ENCODE measurements around the gene NCOA4. TPM values are rescaled to one million over a fixed set of nuclear protein-coding genes. Genes with fewer than 3 reads are reported as not detected.

NCOA4 gene
- total RNA-seq, 1 experiment from 2014 or later = 61.7 TPM

DNA sequence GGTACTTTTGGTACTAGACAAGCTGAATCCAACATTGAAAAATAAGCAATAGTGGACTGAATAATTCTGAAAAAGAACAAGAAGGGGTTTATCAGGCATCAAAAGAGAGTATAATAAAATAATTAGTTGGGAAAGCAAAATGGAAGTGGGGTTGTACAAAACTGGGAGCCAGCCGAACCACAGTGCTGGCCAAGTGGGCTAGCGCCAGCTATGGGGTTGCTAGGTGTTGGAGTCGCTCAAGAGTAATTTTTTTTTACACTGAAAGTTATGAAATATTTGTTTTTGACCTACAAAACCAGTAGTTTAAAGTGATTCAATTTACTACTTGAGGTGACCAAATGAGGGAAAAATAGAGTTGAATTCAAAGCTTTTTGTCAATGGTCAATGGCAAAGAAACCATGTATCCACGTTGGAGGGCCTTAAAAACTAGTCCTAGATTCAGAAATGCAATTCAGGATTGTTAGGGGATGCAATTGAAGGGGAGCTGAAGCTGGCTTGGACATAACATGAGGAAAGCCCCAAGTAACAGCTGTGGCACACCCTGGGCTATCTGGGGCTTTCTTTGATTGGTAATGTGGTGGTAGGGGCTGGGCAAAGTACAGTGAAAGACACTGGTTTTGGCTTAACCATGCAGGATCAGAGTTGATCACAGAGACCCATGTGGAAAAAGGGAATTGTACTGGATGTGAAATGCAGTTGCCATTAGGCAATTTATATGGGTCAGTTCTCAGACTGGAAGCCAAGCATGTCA lies 43.9 kb upstream of the NCOA4 start:
- ChIA-PET CTCF (no interaction called here), POLR2A (ENCODE audit: unreplicated experiment) (no interaction called here)
- H3K79me2 ChIP-seq (ENCODE audit: low read length) = no peaks in the 10 kb centered on the region
- H3K27me3 ChIP-seq (ENCODE audit: low read length) = no peaks in the 10 kb centered on the region
- H3F3A ChIP-seq (ENCODE audit: low read length, unreplicated experiment) = no peaks in the 10 kb centered on the region
- H3K4me2 ChIP-seq (ENCODE audit: low read length) = no peak overlapping the region
- no peaks in the 10 kb centered on the region for H3K4me1 ChIP-seq (ENCODE audit: insufficient read depth, low read length)
- TF ChIP-seq EZH2 (IDR thresholded peaks at IDR 0.05; ENCODE audit: low read length, unreplicated experiment) = no peak
- TF ChIP-seq EZH2phosphoT487 (IDR thresholded peaks at IDR 0.05; ENCODE audit: borderline replicate concordance, low read length) = no peak
- TF ChIP-seq, protein P1, sequence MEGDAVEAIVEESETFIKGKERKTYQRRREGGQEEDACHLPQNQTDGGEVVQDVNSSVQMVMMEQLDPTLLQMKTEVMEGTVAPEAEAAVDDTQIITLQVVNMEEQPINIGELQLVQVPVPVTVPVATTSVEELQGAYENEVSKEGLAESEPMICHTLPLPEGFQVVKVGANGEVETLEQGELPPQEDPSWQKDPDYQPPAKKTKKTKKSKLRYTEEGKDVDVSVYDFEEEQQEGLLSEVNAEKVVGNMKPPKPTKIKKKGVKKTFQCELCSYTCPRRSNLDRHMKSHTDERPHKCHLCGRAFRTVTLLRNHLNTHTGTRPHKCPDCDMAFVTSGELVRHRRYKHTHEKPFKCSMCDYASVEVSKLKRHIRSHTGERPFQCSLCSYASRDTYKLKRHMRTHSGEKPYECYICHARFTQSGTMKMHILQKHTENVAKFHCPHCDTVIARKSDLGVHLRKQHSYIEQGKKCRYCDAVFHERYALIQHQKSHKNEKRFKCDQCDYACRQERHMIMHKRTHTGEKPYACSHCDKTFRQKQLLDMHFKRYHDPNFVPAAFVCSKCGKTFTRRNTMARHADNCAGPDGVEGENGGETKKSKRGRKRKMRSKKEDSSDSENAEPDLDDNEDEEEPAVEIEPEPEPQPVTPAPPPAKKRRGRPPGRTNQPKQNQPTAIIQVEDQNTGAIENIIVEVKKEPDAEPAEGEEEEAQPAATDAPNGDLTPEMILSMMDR (conservative IDR thresholded peaks at IDR 0.05; ENCODE audit: low read depth, low read length) = no peak
- H4K20me1 ChIP-seq (ENCODE audit: low read length) = no peaks in the 10 kb centered on the region
- no peak overlapping the region for H2AFZ ChIP-seq (ENCODE audit: low read length)
- H3K4me3 ChIP-seq (ENCODE audit: low read length) = no peak overlapping the region
- H3K9me3 ChIP-seq (ENCODE audit: low read length) = no peaks in the 10 kb centered on the region
- no peak for DNase-seq
- intact Hi-C loops (cut with micrococcal nuclease) = no loop called here
- no peaks in the 10 kb centered on the region for H3K36me3 ChIP-seq (ENCODE audit: low read depth, low read length)
- no peak overlapping the region for H3K27ac ChIP-seq (ENCODE audit: low read length)
- no TSS peak for BruUV-seq (replicated peaks)
- H3K9ac ChIP-seq (ENCODE audit: low read length) = no peak overlapping the region
- no peak for ATAC-seq
- no peaks in the 10 kb centered on the region for H3K9me2 ChIP-seq (replicated peaks; ENCODE audit: low read length)

DNA sequence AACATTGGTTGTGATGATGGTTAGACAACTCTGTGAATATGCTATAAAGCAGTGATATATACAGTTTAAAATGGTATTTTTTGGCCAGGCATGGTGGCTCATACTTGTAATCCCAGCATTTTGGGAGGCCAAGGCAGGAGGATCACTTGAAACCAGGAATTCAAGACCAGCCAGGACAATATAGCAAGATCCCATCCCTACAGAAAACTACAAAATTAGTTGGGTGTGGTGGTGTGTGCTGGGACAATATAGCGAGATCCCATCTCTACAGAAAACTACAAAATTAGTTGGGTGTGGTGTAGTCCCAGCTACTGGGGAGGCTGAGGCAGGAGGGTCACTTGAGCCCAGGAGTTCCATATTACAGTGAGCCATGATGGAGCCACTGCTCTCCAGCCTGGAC lies 43.1 kb upstream of the NCOA4 start:
- no peaks in the 10 kb centered on the region for H3K79me2 ChIP-seq (ENCODE audit: low read length)
- H3K4me2 ChIP-seq (ENCODE audit: low read length) = no peak overlapping the region
- TF ChIP-seq EZH2phosphoT487 (IDR thresholded peaks at IDR 0.05; ENCODE audit: borderline replicate concordance, low read length) (no peak), EZH2 (IDR thresholded peaks at IDR 0.05; ENCODE audit: low read length, unreplicated experiment) (no peak)
- TF ChIP-seq, protein P1 (conservative IDR thresholded peaks at IDR 0.05; ENCODE audit: low read depth, low read length) = no peak
- no peak overlapping the region for H3K27ac ChIP-seq (ENCODE audit: low read length)
- H3K9me3 ChIP-seq (ENCODE audit: low read length) = no peaks in the 10 kb centered on the region
- no peaks in the 10 kb centered on the region for H3K9me2 ChIP-seq (replicated peaks; ENCODE audit: low read length)
- no TSS peak for BruUV-seq (replicated peaks)
- intact Hi-C loops (cut with micrococcal nuclease) = no loop called here
- no peaks in the 10 kb centered on the region for H3K4me1 ChIP-seq (ENCODE audit: insufficient read depth, low read length)
- POLR2A ChIA-PET (ENCODE audit: unreplicated experiment) = no interaction called here
- H3K4me3 ChIP-seq (ENCODE audit: low read length) = no peak overlapping the region
- no peak overlapping the region for H2AFZ ChIP-seq (ENCODE audit: low read length)
- no peak for DNase-seq
- CTCF ChIA-PET = no interaction called here
- no peaks in the 10 kb centered on the region for H3K27me3 ChIP-seq (ENCODE audit: low read length)
- H4K20me1 ChIP-seq (ENCODE audit: low read length) = no peaks in the 10 kb centered on the region
- no peak for ATAC-seq
- H3F3A ChIP-seq (ENCODE audit: low read length, unreplicated experiment) = no peaks in the 10 kb centered on the region
- no peaks in the 10 kb centered on the region for H3K36me3 ChIP-seq (ENCODE audit: low read depth, low read length)
- H3K9ac ChIP-seq (ENCODE audit: low read length) = no peak overlapping the region

DNA sequence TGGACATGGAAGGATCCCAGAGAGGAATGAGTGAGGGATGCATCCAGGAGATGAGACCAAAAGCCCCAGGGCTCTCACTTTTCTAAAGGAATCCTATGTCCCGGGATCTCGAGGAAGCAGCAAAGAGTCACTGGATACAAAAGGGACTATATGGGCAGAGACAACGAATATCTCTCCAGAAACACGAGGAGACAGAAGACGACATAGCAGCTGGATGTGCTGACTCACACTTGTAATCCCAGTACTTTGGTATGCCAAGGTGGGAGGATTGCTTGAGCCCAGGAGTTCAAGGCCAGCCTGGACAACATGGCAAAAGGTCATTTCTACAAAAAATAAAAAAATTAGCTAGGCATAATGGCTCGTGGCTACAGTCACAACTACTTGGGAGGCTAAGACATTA lies 40.3 kb upstream of the NCOA4 start:
- Histone ChIP-seq H3K4me1 (ENCODE audit: insufficient read depth, low read length) (no peaks in the 10 kb centered on the region), H3K4me2 (ENCODE audit: low read length) (no peak overlapping the region), H4K20me1 (ENCODE audit: low read length) (no peaks in the 10 kb centered on the region), H3K4me3 (ENCODE audit: low read length) (no peak overlapping the region), H3K27me3 (ENCODE audit: low read length) (no peaks in the 10 kb centered on the region), H3K36me3 (ENCODE audit: low read depth, low read length) (no peaks in the 10 kb centered on the region), H3F3A (ENCODE audit: low read length, unreplicated experiment) (no peaks in the 10 kb centered on the region), H3K9me3 (ENCODE audit: low read length) (no peaks in the 10 kb centered on the region), H3K9me2 (replicated peaks; ENCODE audit: low read length) (no peaks in the 10 kb centered on the region), H3K27ac (ENCODE audit: low read length) (no peak overlapping the region), H3K79me2 (ENCODE audit: low read length) (no peaks in the 10 kb centered on the region), H3K9ac (ENCODE audit: low read length) (no peak overlapping the region), H2AFZ (ENCODE audit: low read length) (no peak overlapping the region)
- ATAC-seq (no peak), DNase-seq (no peak)
- POLR2A ChIA-PET (ENCODE audit: unreplicated experiment) = no interaction called here
- BruUV-seq (replicated peaks) = no TSS peak
- TF ChIP-seq, protein P1 (conservative IDR thresholded peaks at IDR 0.05; ENCODE audit: low read depth, low read length) = no peak
- TF ChIP-seq EZH2 (IDR thresholded peaks at IDR 0.05; ENCODE audit: low read length, unreplicated experiment) (no peak), EZH2phosphoT487 (IDR thresholded peaks at IDR 0.05; ENCODE audit: borderline replicate concordance, low read length) (no peak)
- intact Hi-C loops (cut with micrococcal nuclease) = no loop called here
- CTCF ChIA-PET = no interaction called here
